Measurements from ENCODE around the gene PDE6H.

DNA sequence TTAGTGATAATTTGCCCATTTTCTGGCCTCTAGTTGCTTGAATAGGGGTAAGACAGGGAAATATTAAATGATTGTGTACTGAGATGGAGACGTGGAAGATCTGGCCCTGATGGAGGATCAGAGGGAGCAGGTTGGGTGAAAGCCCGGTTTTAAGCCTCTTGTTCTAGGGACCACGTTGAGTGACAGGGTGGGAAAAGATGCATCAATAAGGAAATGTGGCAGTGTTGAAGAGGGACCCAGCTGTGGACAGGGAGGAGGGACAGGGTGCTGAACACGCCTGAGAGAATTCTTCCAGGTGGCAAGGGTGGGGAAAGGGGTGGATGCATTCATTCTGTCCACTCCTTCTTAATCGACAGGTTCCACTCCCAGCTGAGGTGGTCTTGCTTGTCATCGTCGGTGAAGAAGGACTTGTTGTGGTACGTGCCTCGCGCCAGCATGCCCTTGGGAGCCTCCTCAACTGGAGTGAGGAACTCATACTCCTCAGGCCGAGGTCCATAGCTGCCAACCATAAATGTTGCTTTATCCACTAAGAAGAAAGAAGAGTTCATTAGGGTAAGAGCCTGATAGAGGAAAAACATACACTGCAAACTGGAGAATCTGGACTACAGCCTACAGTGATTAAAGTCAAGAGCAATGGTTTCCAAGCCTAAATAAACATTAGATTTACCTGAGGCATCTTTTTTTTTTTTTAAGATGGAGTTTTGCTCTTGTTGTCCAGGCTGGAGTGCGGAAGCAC is 30.5 kb upstream of the PDE6H start:
- TF ChIP-seq, protein P1, sequence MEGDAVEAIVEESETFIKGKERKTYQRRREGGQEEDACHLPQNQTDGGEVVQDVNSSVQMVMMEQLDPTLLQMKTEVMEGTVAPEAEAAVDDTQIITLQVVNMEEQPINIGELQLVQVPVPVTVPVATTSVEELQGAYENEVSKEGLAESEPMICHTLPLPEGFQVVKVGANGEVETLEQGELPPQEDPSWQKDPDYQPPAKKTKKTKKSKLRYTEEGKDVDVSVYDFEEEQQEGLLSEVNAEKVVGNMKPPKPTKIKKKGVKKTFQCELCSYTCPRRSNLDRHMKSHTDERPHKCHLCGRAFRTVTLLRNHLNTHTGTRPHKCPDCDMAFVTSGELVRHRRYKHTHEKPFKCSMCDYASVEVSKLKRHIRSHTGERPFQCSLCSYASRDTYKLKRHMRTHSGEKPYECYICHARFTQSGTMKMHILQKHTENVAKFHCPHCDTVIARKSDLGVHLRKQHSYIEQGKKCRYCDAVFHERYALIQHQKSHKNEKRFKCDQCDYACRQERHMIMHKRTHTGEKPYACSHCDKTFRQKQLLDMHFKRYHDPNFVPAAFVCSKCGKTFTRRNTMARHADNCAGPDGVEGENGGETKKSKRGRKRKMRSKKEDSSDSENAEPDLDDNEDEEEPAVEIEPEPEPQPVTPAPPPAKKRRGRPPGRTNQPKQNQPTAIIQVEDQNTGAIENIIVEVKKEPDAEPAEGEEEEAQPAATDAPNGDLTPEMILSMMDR (IDR thresholded peaks at IDR 0.05) = no peak
- no peak for TF ChIP-seq POLR2A (IDR thresholded peaks at IDR 0.05)
